SK-N-MC (cell line): ENCODE data around the gene SPTLC1.

Experiments used
- EZH2 ChIP-seq: fragments of 200-600 bp; sonication (generic); IDR thresholded peaks from one replicate; pipeline ENCODE4 v1.6.1; 2017; ENCODE audit warnings: antibody characterized with exemption
- POLR2AphosphoS5 ChIP-seq: IDR thresholded peaks from 2 replicates; pipeline ENCODE4 v1.6.1; 2012; ENCODE audit warnings: mild to moderate bottlenecking, low read depth, low read length, borderline replicate concordance

DNA sequence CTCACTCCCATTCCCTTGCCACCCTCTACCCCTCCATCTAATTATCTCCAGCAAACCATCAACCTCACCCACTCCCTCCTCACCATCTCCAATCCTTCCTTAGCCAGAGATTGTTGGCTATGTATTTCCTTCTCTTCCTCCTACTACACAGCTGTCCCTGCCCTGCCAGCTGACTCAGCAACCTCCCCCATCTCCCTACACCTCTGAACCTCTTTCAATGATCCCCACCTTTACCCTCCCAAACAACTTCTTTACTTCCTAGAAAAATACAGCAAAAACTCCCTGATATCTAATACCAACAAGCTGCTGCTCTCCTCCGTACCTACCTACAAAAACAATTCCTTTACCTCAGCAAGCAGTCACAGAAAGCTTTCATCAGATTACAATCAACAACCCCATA lies 37.3 kb downstream of the SPTLC1 start:
- TF ChIP-seq EZH2 (no peak), POLR2AphosphoS5 (no peak)
